NCI-H2171 (cell line): ENCODE data around the gene NUAK2.
"Not testable (repeated sequence)": the region's sequence is repeated elsewhere in the genome, so short reads cannot be mapped to it uniquely, and the experiment has no call there.

ENCODE experiments used
- DNase-seq: peaks from one replicate; lab custom pipeline; 2025; lab: John Stamatoyannopoulos, UW

Gene NUAK2

DNA sequence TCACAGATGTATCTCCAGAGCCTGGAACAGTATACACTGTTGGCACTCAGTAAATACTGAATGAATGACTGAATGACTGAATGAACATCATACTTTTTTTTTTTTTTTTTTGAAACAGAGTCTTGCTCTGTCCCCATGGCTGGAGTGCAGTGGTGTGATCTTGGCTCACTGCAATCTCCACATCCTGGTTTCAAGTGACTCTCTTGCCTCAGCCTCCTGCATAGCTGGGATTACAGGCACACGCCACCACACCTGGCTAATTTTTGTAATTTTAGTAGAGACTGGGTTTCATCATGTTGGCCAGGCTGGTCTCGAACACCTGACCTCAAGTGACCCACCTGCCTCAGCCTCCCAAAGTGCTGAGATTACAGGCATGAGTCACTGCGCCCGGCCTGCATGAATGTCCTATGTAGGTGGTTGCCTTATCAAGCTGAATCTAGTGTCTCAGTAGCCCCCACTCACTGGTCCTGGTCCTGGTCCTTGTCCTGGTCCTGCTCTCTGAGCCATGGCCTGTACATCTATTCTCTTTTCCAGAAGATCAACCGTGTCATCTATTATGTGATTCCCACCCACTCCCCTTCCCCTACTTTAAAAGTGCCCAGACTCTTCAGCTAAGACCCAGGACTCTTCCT, 23.9 kb downstream of the NUAK2 start:
- not testable (repeated sequence) for DNase-seq

DNA sequence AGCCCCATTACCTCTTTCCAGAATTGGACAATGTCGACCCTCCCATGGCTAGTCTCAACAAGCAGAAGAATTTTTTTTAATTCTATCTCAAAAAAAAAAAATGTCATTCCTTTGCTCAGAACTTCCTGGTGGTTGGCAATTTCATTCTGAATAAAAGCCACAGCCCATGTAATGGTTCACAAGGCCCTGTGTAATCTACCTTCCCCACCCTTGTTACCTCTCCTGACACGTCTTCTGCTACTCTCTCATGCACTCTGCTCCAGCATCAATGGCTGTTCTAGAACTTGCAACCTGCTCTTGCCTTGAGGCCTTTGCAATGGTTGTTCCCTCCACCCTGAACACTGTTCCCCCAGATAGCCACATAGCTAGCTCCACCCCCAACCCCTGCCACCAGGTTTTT, 25.4 kb downstream of the NUAK2 start:
- DNase-seq = no peak

DNA sequence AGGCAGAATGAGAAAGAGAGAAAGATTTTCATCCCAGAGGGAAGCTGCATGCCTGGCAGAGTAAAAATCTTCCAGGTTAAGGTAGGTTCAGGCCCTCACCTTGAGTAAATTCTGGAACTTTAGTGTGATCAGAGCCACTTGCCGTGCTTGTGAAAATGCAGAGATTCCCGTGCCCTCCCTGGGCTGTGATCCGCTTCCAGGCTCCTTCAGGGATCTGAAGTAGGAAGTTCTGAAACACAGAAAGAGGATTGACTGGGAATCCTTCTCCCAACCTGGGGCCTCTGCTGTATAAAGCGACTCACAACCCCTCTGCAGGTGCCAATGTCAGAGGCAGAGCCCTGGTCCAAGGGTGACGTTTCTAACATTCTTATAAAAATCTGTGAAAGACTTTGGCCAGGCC, 26.6 kb downstream of the NUAK2 start:
- no peak for DNase-seq

DNA sequence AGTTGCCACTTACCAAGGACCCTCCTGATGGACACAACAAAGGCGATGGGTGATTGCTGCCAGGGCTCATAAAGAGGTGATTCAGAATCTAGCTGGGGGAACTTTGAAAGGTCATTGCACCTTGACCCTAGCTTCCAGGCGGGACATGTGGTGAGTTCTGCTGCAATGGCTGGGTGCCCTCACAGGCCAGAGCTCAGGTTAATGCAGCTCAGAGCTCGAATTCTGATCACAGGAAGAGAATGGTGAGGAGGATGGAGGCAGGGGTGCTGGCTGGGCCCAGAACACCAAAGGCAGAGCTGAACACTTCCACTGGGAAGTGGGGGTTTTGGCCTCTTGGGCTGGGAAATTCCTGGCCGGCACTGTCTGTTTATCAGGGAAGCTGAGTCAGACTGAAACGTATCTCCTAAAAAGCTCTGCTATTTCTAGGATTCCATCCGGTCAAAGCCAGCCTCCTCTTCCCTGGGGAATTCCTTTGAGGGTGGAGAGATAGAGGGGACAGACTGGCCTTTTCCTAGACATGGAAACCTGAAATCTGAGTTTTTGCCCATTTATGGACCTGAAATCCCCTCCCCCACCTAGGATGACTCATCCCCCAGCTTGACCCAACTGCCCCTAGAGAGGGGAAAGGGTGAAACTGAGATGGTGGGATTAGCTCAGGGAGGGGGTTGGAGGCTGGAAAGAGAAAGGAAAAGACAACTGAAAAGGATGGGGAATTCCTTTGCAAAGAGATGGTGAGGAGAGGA, 27.2 kb downstream of the NUAK2 start:
- DNase-seq = no peak

DNA sequence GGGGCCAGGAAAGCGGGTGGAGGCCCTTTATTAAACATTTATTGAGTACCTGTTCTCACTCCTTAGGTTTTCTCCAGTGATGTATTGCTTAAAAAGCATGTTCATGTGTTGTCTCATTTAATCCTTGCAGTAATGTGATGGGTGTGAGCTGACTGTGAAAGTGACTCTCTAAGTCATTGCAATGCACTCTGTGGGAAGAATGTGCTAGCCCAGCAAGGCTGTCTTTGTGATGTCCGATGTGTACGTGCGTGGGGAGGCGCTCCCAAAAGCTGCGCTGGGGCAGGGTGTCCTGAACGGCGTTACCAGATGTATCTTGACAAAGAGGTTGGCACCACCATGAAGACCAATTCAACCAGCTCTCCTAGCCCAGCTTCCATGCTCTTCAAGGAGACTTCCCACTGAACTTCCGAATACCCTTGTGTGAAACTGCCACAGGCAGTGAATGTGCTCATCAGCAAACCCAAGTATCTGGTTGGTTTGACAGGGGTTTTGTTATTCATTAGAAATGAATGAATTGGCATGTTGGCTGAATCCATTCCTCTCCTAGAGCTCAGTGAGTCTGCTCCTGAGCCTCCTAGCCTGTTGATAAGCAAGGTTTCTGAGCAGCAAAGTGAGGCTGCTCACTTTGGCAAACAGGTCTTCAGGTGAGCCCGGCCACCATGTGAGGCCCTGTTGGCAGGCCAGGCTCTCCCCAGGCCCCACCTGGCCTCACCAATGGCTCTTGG, 28.0 kb downstream of the NUAK2 start:
- no peak for DNase-seq

DNA sequence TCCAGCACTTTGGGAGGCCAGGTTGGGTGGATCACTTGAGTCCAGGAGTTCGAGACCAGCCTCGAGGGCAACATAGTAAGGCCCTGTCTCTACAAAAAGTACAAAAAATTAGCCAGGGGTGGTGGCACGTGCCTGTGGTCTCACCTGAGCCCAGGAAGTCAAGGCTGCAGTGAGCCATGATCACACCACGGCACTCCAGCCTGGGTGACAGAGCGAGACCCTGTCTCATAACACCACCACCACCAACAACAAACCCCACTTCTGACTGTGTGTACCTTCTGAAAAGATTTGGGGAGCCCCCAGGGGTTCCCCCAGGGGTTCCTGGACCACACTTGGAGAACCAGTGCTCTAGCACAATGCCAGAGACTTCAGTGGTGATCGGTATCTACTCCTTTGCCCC, 29.9 kb downstream of the NUAK2 start:
- DNase-seq = no peak

- DNase-seq = no peak
Measured at GRCh38 chr1:205287767-205288559, 33.6 kb downstream of the NUAK2 start.

DNA sequence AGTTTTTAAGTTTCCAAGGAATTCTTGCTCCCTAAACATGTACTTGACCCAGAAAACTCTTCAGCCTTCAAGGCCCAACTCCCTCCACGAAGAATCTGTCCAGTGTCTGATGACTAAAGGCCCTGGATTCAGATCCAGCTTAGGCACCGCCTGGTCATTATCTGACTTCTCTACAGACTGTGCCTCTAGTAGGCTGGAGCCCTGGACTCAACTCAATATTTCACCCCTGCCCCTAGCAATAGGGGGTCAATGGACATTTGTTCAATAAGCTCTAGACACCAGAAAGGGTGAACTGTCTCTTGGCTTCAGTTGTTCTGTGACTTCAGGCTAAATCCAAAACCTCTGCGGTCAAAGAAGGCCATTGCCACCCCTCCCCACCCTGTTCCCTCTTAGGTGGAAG, 34.5 kb downstream of the NUAK2 start:
- no peak for DNase-seq

DNA sequence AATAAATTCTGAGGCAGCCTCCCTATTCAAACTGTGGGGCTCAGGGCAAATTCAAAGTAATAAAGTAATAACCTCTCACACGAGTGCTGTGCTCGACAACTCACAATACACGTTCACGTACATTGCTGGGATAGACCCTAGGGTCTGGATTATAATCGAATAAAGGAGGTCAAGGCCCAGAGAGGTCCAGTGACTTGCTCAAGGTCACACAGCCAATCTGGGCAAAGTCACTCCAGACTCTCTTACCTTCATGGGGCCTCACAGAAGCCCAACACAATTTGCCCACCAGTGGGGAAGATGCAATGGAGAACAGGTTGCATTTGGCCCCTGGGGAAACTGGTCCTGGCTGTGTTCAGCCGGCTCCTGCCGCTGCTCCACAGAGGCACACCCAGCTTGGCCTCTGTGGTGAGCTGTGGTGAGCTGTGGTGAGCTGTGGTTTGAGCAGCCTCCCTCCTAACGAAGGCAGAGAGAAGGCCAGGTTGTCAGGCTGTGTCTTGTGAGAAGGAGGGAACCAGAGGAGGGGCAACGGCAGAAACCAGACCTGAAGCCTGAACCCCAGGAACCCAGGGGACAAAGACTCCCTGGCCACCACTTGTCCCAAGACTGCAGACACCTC, 35.1 kb downstream of the NUAK2 start:
- no peak for DNase-seq

DNA sequence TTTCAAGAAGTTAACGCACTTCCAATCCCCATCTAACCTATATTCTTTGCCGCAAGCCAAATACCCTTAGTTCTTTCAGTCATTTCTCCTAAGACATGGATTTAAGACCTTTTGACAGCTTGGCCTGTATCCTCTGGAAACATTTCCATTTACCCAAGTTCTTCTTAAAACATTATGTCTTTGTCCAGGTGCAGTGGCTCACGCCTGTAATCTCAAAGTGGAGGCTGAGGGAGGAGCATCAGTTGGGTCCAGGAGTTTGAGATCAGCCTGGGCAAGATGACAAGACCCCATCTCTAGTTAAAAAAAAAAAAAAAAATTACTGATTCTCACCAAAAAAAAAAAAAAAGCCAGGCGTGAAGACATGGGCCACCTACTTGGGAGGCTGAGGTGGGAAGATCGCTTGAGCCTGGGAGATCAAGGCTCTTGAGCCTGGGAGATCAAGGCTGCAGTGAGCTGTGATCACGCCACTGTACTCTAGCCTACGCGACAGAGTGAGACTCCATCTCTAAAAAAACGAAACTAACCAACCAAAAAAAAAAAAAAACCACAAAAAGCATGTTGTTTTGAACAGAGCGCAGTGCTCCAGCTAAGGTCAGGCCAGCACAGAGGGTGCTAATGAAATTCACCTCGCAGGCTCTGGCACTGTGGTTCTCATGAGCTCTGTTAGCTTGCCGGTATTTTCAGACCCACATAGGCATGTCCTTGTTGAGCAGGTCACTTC, 36.0 kb downstream of the NUAK2 start:
- DNase-seq = no peak

DNA sequence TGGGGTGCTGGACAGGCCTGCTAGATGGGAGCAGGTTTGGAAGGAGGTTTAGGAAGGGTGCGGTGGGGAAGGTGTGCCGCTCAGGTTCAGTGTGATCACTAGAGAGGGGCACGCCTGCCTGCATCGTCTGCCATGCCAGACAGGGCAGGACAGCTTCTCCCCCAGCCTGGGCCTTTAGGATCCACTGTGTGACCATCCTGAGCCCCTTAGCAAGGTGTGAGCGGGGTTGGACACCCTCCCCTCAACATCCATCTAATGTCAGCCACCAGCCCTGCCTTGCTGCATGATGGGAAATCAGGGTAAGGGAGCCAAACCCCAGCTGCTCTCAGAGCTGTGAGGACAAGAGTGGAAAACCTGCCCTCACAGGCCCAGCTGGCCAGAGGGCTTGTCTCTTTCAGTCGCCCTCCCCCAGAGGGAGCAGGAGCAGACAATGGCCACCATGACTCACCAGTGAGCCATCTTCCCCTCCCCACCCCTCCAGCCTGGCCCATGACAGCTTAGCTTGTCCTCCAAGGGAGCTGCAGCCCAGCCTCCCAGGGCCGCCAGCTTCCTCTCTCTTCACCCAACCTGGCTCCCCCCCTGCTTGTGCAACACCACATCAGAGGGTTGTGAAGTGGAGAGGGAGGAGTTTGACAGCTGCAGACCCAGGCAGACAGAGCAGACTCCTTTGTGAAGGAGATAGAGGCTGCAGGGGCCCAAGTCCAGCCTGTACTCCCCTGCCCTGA, 37.0 kb downstream of the NUAK2 start:
- no peak for DNase-seq

DNA sequence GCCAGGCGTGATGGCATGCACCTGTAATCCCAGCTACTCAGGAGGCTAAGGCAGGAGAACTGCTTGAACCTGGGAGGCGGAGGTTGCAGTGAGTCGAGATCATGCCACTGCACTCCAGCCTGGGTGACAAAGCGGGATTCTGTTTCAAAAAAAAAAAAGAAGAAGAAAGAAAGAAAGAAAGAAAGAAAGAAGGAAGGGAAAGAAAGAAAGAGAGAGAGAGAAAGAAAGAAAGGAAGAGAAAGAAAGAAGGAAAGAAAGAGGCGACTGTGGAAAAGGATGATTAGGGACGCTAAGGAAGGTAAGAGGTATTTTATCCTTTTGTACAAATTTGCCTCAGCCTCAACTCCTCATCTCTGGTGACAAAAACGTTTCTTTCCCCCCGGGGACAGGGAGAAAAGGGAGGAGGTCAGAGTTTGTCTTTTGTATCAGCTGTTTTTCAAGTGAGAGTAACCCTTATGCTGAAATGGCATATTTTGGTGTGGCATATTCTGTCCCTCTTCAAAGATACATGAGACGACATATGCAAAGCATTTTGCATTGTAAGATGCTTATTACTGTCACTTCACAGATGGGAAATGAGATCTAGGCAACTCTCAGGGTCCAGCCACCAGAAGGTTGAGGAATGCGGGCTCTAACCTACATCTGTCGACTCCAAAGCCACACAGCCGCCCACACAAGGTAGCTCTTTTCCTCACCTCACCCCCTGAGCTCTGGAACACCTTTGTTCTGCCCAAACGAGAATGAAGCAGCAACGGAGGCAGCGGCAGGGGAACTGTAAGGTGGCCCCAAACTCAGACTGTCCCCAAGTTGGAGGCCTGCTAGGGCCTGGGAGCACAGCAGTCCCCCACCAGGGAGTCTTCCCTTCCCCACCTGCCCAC, 38.0 kb downstream of the NUAK2 start:
- DNase-seq = no peak

- DNase-seq = not testable (repeated sequence)
Measured at GRCh38 chr1:205280666-205281395, 40.7 kb downstream of the NUAK2 start.

DNA sequence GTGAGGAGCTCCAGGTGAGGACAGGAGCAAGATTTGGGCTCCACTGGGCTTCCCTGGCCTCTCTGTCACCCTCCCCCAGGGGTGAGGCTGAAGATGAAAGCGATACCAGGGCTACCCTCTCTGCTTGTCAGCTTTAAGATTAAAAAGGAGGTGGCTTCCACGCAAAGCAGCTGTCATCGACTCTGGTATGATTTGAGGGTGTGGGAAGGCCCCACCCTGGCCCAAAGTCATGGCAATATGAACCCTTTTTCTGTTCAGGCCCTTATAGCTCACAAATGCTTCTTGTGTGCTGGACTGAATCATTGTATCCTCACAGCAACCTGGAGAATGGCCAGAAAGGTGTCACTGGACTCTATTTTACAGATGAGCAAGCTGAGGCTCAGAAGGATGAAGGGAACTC, 41.6 kb downstream of the NUAK2 start:
- no peak for DNase-seq

- no peak for DNase-seq
Measured at GRCh38 chr1:205276689-205277065, 44.9 kb downstream of the NUAK2 start.

DNA sequence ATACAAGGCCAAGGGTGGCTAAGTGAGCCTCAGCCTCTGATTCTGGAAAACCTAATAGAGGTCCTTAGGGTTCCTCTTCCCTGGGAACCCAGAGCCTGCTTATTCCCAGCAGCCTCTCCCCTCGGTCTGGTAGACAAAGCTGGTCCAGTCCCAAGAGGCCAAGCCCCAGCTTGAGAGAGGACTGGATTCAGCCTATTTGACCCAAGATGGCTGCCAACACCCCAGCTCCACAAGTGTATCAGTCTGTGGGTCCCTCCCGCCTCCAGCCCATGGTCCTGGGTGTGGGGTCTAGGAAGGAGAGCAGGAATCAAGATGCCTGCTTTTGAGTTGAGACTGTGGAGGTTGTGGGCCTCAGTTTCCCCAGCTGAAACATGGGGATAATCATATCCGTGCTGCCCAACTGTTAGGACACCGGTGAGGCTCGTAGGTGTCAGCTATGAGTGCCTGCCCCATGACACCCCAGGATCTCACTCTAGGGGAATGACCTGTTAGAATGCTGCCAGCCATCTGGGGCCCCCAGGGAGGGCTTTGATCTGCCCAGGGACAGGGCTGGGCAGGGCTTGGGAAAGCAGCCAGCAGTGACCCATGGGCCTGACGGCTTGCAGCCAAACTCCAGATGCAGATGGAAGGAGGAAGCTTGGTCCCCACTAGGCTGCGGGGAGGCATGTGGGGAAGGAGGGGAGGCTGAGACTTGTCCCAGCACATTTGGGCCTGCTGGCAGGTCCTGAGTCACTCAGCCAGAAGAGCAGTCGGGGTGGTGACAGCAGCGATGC, 45.4 kb downstream of the NUAK2 start:
- DNase-seq = no peak

- no peak for DNase-seq
Measured at GRCh38 chr1:205275133-205275532, 46.4 kb downstream of the NUAK2 start.

GRCh38 chr1:205274041-205274691, 47.4 kb downstream of the NUAK2 start:
- no peak for DNase-seq
